GM19351 (cell line): Measurements from ENCODE around the gene CCNO.

Experiments used
- ATAC-seq: cut with Tn5 transposase; IDR thresholded peaks from one replicate; pipeline ENCODE4 v1.9.1; 2021; ENCODE audit warnings: mild to moderate bottlenecking, moderate library complexity; ENCODE audit not compliant: unreplicated experiment

Gene CCNO

GRCh38 chr5:55222985-55223811, 10.2 kb downstream of the CCNO start:
- no peak for ATAC-seq

DNA sequence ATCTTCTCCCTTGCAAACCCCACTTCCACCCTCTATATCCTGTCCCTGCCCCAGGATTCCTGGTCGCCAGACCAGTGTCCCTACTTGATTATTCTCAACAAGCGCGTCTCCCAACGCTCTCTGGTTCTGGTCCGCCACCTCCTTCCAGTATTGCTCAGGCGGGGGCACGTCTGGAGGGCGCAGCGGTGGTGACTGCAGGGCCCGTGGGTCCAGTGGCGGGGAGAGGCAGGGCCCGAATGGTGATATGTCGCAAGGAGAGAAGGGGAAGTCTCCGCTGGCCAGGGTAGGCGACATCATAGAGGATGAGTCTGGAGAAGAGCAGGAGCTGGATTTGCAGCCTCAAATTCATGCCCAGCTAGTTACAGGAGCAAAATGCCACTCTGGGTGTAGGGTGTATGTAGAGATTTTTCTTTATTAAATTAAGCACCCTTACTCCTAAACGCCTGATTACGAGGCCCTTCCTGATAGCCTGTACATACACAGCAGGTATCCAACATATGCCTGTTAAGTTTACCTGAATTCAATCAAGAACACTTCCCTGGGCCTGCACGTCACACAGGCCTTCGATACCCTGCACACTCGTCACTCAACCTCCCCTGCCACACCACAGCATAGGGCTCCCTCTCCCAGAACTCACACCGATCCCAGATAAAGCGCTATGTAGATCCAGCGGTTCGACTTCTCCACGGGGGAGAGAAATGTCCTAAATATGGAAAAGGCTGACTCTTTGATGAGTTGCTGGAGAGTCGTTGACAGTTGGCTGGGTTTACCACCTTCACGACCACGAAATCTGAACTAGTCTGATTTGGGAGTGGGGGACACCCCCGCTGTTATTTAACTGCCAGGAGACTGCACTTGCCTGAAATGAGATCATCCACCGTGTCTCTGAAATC, 11.1 kb downstream of the CCNO start:
- no peak for ATAC-seq

- no peak for ATAC-seq
These were observed 12.8 kb downstream of the CCNO start for GRCh38 chr5:55220433-55221185.

GRCh38 chr5:55219770-55220169, 13.6 kb downstream of the CCNO start:
- ATAC-seq = no peak

- ATAC-seq = no peak
These were observed 14.4 kb downstream of the CCNO start for GRCh38 chr5:55218967-55219366.

- ATAC-seq = no peak
These were observed 22.1 kb downstream of the CCNO start for GRCh38 chr5:55211184-55211874.

DNA sequence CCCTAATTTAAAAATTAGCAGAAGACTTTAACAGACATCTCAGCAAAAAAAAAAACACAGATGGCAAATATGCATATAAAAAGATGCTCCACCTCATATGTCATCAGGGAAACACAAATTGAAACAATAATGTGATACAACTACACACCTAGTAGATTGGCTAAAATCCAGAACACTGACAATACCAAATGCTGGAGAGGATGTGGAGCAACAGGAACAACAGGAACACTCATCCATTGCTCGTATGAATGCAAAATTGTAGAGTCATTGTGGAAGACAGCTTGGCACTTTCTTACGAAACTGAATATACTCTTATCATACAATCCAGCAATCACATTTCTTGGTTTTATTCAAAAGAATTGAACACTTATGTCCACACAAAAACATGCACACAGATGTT, 28.4 kb downstream of the CCNO start:
- ATAC-seq = no peak

GRCh38 chr5:55191165-55191564, 42.2 kb downstream of the CCNO start:
- ATAC-seq = no peak

- no peak for ATAC-seq
These were observed 44.5 kb downstream of the CCNO start for GRCh38 chr5:55188656-55189540.

- no peak for ATAC-seq
These were observed 46.0 kb downstream of the CCNO start for GRCh38 chr5:55187370-55187769.
